Activated naive CD8-positive, alpha-beta T cell treated with anti-CD3 and anti-CD28 coated beads, Interleukin-2, amount 50 U/mL, for 24 hours (primary cell): Measurements from ENCODE around the gene TULP3.

ENCODE experiments used
- ATAC-seq: fragments of 150-1000 bp; cut with Tn5 transposase; one replicate; pipeline ENCODE4 v1.10.0; 2021
- DNase-seq: peaks from one replicate; pipeline ENCODE4 v3.0.0; 2021
- H3K27ac Mint-ChIP-seq: one replicate; pipeline ENCODE4 v1.8.0; 2021; ENCODE audit warnings: mild to moderate bottlenecking, mixed read lengths
- H3K27me3 Mint-ChIP-seq: one replicate; pipeline ENCODE4 v1.8.0; 2021; ENCODE audit warnings: mixed read lengths
- H3K36me3 Mint-ChIP-seq: one replicate; pipeline ENCODE4 v1.8.0; 2021; ENCODE audit warnings: low read depth, mixed read lengths
- H3K4me1 Mint-ChIP-seq: one replicate; pipeline ENCODE4 v1.8.0; 2021; ENCODE audit warnings: mixed read lengths
- H3K4me3 Mint-ChIP-seq: one replicate; pipeline ENCODE4 v1.8.0; 2021; ENCODE audit warnings: mild to moderate bottlenecking, moderate library complexity, mixed read lengths
- H3K9me3 Mint-ChIP-seq: one replicate; pipeline ENCODE4 v1.8.0; 2021; ENCODE audit warnings: mixed read lengths

The TULP3 gene

GRCh38 chr12:2892246-2892645 is 1.6 kb downstream of the TULP3 start:
- H3K9me3 Mint-ChIP-seq = no peaks in the 10 kb centered on the region

GRCh38 chr12:2893007-2893406 is 2.3 kb downstream of the TULP3 start:
- peaks cover 6% of the 10 kb centered on the region for H3K36me3 Mint-ChIP-seq
- H3K4me3 Mint-ChIP-seq = peak overlapping the region; percentile 12

More at GRCh38 chr12:2892246-2892645, 1.6 kb downstream of the TULP3 start:
- no peak overlapping the region for H3K4me3 Mint-ChIP-seq
- peaks cover 34% of the 10 kb centered on the region for H3K4me1 Mint-ChIP-seq
- ATAC-seq (no peak), DNase-seq (no peak)
- H3K27me3 Mint-ChIP-seq = no peaks in the 10 kb centered on the region
- no peak overlapping the region for H3K27ac Mint-ChIP-seq
- H3K36me3 Mint-ChIP-seq = peaks cover 13% of the 10 kb centered on the region

GRCh38 chr12:2895051-2895451 is 4.4 kb downstream of the TULP3 start:
- H3K27ac Mint-ChIP-seq = no peak overlapping the region
- H3K4me1 Mint-ChIP-seq = peaks cover 23% of the 10 kb centered on the region
- no peak for ATAC-seq
- no peak for DNase-seq
- H3K4me3 Mint-ChIP-seq = no peak overlapping the region
- no peaks in the 10 kb centered on the region for H3K27me3 Mint-ChIP-seq
- no peaks in the 10 kb centered on the region for H3K36me3 Mint-ChIP-seq
- H3K9me3 Mint-ChIP-seq = no peaks in the 10 kb centered on the region

More at GRCh38 chr12:2893007-2893406, 2.3 kb downstream of the TULP3 start:
- H3K4me1 Mint-ChIP-seq = peaks cover 34% of the 10 kb centered on the region
- no peaks in the 10 kb centered on the region for H3K27me3 Mint-ChIP-seq
- ATAC-seq (no peak), DNase-seq (no peak)
- peak overlapping the region; percentile 11 for H3K27ac Mint-ChIP-seq
- H3K9me3 Mint-ChIP-seq = no peaks in the 10 kb centered on the region

GRCh38 chr12:2895511-2895910 is 4.8 kb downstream of the TULP3 start:
- Mint-ChIP-seq H3K27me3 (no peaks in the 10 kb centered on the region), H3K4me3 (no peak overlapping the region), H3K36me3 (no peaks in the 10 kb centered on the region), H3K27ac (no peak overlapping the region), H3K9me3 (no peaks in the 10 kb centered on the region), H3K4me1 (peaks cover 19% of the 10 kb centered on the region)
- ATAC-seq (no peak), DNase-seq (no peak)

GRCh38 chr12:2897418-2897817 is 6.7 kb downstream of the TULP3 start:
- H3K9me3 Mint-ChIP-seq = no peaks in the 10 kb centered on the region
- H3K36me3 Mint-ChIP-seq = no peaks in the 10 kb centered on the region
- no peaks in the 10 kb centered on the region for H3K27me3 Mint-ChIP-seq
- no peak for ATAC-seq
- no peak overlapping the region for H3K4me3 Mint-ChIP-seq
- DNase-seq = no peak
- H3K27ac Mint-ChIP-seq = no peak overlapping the region
- peaks cover 5% of the 10 kb centered on the region for H3K4me1 Mint-ChIP-seq

GRCh38 chr12:2900642-2901041 is 10.0 kb downstream of the TULP3 start:
- H3K4me3 Mint-ChIP-seq = no peak overlapping the region
- no peak overlapping the region for H3K27ac Mint-ChIP-seq
- H3K27me3 Mint-ChIP-seq = no peaks in the 10 kb centered on the region
- no peaks in the 10 kb centered on the region for H3K9me3 Mint-ChIP-seq
- H3K36me3 Mint-ChIP-seq = no peaks in the 10 kb centered on the region
- DNase-seq = no peak
- no peak for ATAC-seq
- no peaks in the 10 kb centered on the region for H3K4me1 Mint-ChIP-seq

- H3K36me3 Mint-ChIP-seq = no peaks in the 10 kb centered on the region
- no peaks in the 10 kb centered on the region for H3K4me1 Mint-ChIP-seq
- H3K9me3 Mint-ChIP-seq = no peaks in the 10 kb centered on the region
- H3K27me3 Mint-ChIP-seq = no peaks in the 10 kb centered on the region
- no peak overlapping the region for H3K27ac Mint-ChIP-seq
- DNase-seq = no peak
- no peak overlapping the region for H3K4me3 Mint-ChIP-seq
- ATAC-seq = no peak
Observed at GRCh38 chr12:2902272-2902880, 11.7 kb downstream of the TULP3 start.

GRCh38 chr12:2904260-2904659 is 13.6 kb downstream of the TULP3 start:
- DNase-seq = no peak
- no peaks in the 10 kb centered on the region for H3K9me3 Mint-ChIP-seq
- H3K36me3 Mint-ChIP-seq = no peaks in the 10 kb centered on the region
- no peaks in the 10 kb centered on the region for H3K4me1 Mint-ChIP-seq
- H3K4me3 Mint-ChIP-seq = no peak overlapping the region
- ATAC-seq = no peak
- H3K27ac Mint-ChIP-seq = no peak overlapping the region
- H3K27me3 Mint-ChIP-seq = no peaks in the 10 kb centered on the region

GRCh38 chr12:2912216-2912575 is 21.5 kb downstream of the TULP3 start:
- Mint-ChIP-seq H3K9me3 (no peaks in the 10 kb centered on the region), H3K27me3 (no peaks in the 10 kb centered on the region), H3K4me3 (no peak overlapping the region), H3K27ac (no peak overlapping the region), H3K36me3 (peaks cover 8% of the 10 kb centered on the region), H3K4me1 (no peaks in the 10 kb centered on the region)
- no peak for DNase-seq
- no peak for ATAC-seq

GRCh38 chr12:2919249-2919648 is 28.6 kb downstream of the TULP3 start:
- Mint-ChIP-seq H3K27me3 (no peaks in the 10 kb centered on the region), H3K4me3 (no peak overlapping the region), H3K27ac (no peak overlapping the region), H3K9me3 (no peaks in the 10 kb centered on the region), H3K36me3 (peaks cover 10% of the 10 kb centered on the region), H3K4me1 (no peaks in the 10 kb centered on the region)
- no peak for DNase-seq
- no peak for ATAC-seq

GRCh38 chr12:2922329-2922728 is 31.6 kb downstream of the TULP3 start:
- H3K4me3 Mint-ChIP-seq = no peak overlapping the region

GRCh38 chr12:2923057-2923456 is 32.4 kb downstream of the TULP3 start:
- Mint-ChIP-seq H3K27ac (no peak overlapping the region), H3K4me1 (peaks cover 4% of the 10 kb centered on the region), H3K27me3 (no peaks in the 10 kb centered on the region), H3K4me3 (no peak overlapping the region), H3K9me3 (no peaks in the 10 kb centered on the region), H3K36me3 (peaks cover 8% of the 10 kb centered on the region)
- no peak for ATAC-seq
- no peak for DNase-seq

More at GRCh38 chr12:2922329-2922728, 31.6 kb downstream of the TULP3 start:
- H3K9me3 Mint-ChIP-seq = no peaks in the 10 kb centered on the region
- H3K4me1 Mint-ChIP-seq = peaks cover 4% of the 10 kb centered on the region
- H3K27me3 Mint-ChIP-seq = no peaks in the 10 kb centered on the region
- ATAC-seq (no peak), DNase-seq (no peak)
- peaks cover 8% of the 10 kb centered on the region for H3K36me3 Mint-ChIP-seq
- H3K27ac Mint-ChIP-seq = no peak overlapping the region

- Mint-ChIP-seq H3K4me3 (no peak overlapping the region), H3K4me1 (peaks cover 4% of the 10 kb centered on the region), H3K36me3 (peaks cover 8% of the 10 kb centered on the region), H3K27me3 (no peaks in the 10 kb centered on the region), H3K27ac (no peak overlapping the region), H3K9me3 (no peaks in the 10 kb centered on the region)
- DNase-seq (no peak), ATAC-seq (no peak)
Observed at GRCh38 chr12:2924019-2924418, 33.3 kb downstream of the TULP3 start.

GRCh38 chr12:2925322-2925995 is 34.8 kb downstream of the TULP3 start:
- DNase-seq (no peak), ATAC-seq (no peak)
- H3K27ac Mint-ChIP-seq = no peak overlapping the region

GRCh38 chr12:2930865-2931264 is 40.2 kb downstream of the TULP3 start:
- Mint-ChIP-seq H3K9me3 (no peaks in the 10 kb centered on the region), H3K27me3 (no peaks in the 10 kb centered on the region), H3K4me1 (no peaks in the 10 kb centered on the region), H3K27ac (no peak overlapping the region), H3K36me3 (peaks cover 13% of the 10 kb centered on the region), H3K4me3 (no peak overlapping the region)
- ATAC-seq (no peak), DNase-seq (no peak)

More at GRCh38 chr12:2925322-2925995, 34.8 kb downstream of the TULP3 start:
- Mint-ChIP-seq H3K4me1 (peaks cover 4% of the 10 kb centered on the region), H3K9me3 (no peaks in the 10 kb centered on the region), H3K36me3 (peaks cover 10% of the 10 kb centered on the region), H3K4me3 (no peak overlapping the region), H3K27me3 (no peaks in the 10 kb centered on the region)
